ENCODE results near the gene NDUFB1.

The NDUFB1 gene

DNA sequence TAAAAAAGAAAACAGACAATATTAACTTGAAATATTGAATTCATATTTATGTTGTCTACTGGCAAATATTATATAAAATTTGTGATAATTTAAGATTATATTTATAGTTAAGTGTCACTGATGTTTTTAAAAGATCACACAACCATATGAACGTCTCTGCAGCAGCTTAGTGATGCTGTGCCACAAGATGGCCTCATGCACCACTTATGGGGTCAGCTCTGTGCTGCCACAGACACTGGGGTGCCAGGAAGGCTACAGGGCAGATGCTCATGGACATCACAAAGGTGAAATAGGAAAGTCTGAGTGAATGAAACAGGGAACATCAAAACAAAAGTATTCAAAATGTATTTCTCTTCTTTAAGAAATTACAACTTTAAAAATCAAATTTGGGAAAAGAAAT, 28.2 kb downstream of the NDUFB1 start:
- peak; percentile 2 for DNase-seq (ENCODE audit: low spot score)

GRCh38 chr14:92088494-92088893, 33.0 kb downstream of the NDUFB1 start:
- DNase-seq (ENCODE audit: low spot score), result no peak

DNA sequence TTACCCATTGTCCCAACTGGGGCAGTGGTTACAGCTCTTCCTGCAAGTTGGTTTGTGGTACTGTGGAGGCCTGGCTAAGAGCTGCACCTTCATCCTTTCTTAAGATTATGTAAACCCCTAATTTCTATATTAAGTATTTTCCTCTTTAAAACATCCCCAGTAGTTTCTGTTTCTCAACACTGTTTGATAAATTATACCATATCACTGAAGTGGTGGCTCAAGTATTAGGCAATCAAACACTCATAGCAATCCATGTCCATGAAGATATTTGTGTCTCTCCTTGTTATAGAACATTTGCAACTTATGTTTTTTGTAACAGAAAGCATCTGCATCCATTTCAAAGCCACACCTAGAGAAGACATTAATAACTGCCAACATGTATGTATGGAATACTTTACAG, 47.0 kb downstream of the NDUFB1 start:
- no peak for DNase-seq (ENCODE audit: low spot score)

Data from CD4-positive, alpha-beta T cell treated with Interleukin-6 at 100 ng/mL for 8 hours (primary cell).